Measurements from ENCODE around the gene TBL1XR1.
"Not testable (repeated sequence)": the region's sequence is repeated elsewhere in the genome, so short reads cannot be mapped to it uniquely, and the experiment has no call there.

Gene TBL1XR1

DNA sequence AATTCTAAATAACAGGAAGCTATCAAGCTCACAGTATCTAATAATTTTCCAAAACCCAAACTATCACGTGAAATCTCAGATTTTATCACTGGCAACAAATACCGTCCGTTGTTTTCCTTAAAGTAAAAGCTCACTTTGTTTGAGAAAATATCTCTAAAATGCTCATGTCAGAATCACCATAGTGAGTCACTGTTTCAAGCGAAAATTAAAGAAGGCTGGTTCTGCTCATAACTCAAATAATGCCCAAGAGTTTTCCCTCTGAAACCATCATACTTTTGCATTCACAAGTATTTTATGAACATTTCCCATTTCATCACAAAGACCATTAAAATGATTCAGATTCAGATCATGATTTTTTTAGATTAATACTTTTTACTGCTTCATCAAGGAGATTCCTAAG lies 50.6 kb downstream of the TBL1XR1 start:
- DNase-seq (ENCODE audit: low spot score), result no peak
- ChIA-PET POLR2A (ENCODE audit: low non-redundant PET) (no interaction called here), CTCF (no interaction called here)
- TF ChIP-seq, protein P1, sequence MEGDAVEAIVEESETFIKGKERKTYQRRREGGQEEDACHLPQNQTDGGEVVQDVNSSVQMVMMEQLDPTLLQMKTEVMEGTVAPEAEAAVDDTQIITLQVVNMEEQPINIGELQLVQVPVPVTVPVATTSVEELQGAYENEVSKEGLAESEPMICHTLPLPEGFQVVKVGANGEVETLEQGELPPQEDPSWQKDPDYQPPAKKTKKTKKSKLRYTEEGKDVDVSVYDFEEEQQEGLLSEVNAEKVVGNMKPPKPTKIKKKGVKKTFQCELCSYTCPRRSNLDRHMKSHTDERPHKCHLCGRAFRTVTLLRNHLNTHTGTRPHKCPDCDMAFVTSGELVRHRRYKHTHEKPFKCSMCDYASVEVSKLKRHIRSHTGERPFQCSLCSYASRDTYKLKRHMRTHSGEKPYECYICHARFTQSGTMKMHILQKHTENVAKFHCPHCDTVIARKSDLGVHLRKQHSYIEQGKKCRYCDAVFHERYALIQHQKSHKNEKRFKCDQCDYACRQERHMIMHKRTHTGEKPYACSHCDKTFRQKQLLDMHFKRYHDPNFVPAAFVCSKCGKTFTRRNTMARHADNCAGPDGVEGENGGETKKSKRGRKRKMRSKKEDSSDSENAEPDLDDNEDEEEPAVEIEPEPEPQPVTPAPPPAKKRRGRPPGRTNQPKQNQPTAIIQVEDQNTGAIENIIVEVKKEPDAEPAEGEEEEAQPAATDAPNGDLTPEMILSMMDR (conservative IDR thresholded peaks at IDR 0.05; ENCODE audit: low read depth), result no peak
- no peak overlapping the region for H3K27ac ChIP-seq

DNA sequence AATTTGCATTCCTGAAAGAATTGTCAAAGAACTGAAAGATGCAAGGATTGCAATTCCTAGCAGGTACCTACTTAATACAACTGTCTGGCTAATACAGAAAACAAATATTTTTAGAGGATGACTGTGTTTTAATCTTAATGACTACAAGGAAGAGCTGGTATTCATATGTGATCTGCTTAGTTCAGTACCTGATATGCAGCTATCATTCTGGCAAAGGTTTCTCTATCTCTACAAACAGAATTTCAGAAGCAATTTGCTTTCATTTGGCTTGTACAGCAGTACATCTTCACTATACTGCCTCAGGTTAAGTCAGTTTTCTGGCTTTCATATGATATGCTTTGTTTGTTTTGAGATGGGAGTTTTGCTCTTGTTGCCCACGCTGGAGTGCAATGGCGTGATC lies 51.3 kb downstream of the TBL1XR1 start:
- CTCF ChIA-PET, result no interaction called here
- TF ChIP-seq, protein P1 (conservative IDR thresholded peaks at IDR 0.05; ENCODE audit: low read depth), result no peak
- no peak for DNase-seq (ENCODE audit: low spot score)
- H3K27ac ChIP-seq, result no peak overlapping the region
- POLR2A ChIA-PET (ENCODE audit: low non-redundant PET), result no interaction called here

DNA sequence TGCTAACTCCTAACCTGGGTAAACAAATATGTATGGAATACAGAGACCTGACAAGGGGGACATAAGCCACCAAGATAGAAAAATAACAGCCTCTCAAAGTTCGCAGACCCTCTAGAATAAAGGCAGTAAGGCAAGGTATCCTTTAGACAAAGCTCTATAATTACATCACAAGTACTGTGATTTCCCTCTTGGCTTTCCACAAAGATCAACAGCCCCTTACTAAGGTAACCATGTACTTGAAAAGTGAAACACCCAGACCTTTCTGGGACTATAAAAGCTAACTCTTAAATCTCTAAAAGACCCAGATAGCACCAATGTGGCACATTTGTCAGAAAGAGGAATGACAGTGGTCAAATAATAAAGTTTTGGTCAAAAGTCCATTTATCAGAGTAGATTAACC lies 51.9 kb downstream of the TBL1XR1 start:
- H3K27ac ChIP-seq, result no peak overlapping the region
- TF ChIP-seq, protein P1 (conservative IDR thresholded peaks at IDR 0.05; ENCODE audit: low read depth), result no peak
- ChIA-PET POLR2A (ENCODE audit: low non-redundant PET) (no interaction called here), CTCF (interaction anchor here (0.6 kb wide), 1 partner anchor 38 kb away, joined by 3 read pairs; no protein-coding TSS in a partner anchor)
- no peak for DNase-seq (ENCODE audit: low spot score)

DNA sequence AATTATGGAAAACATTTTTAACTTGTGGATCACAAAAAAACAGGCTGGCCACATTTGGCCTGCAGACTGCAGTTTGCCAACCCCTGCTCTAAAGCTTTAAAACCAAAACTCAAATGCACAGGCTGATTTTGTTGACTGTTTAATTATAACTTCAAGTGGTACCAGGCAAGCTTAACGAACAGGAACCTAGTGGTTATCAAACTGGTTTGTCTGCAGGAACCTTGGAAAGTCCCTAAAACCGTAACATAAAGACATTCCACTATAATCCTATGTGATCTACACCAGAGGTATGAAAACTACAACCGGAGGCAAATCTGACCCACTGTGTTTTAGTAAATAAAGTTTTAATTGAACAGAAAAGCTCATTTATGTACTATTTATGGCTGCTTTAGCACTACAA lies 52.4 kb downstream of the TBL1XR1 start:
- TF ChIP-seq, protein P1 (conservative IDR thresholded peaks at IDR 0.05; ENCODE audit: low read depth), result no peak
- POLR2A ChIA-PET (ENCODE audit: low non-redundant PET), result no interaction called here
- peak; percentile 13 for DNase-seq (ENCODE audit: low spot score)
- H3K27ac ChIP-seq, result no peak overlapping the region
- CTCF ChIA-PET, result interaction anchor here (0.6 kb wide), 1 partner anchor 37 kb away, joined by 3 read pairs; no protein-coding TSS in a partner anchor

DNA sequence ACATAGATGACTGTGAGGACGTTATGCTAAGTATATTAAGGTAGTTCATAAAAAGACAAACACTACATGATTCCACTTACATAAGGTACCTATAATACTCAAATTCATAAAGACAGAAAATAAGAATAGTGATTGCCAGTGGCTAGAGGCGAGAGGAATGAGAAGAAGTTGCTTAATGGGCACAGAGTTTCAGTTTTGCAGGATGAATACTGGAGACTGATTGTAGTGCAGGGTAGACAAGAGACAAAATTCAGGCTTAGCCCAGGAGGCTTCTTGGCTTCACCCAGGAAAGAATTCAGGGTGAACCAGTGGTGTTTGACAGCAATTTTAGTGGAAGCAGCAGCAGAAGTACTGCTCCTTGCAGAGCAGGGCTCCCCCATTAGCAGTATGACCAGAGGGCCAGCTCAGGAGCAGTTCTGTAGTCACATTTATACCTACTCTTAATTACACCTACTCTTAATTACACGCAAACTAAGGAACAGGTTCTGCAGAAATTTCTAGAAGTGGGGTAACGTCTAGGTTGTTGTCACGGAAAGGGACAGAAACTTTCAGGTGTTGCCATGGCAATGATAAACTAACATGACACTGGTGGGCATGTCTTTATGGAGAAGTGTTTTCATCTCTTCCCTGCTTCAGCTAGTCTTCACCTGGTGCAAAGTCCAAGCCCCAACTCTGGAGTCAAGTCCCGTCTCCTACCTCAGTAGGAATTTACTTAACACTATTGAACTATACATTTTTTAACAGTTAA lies 55.2 kb downstream of the TBL1XR1 start:
- no peak overlapping the region for H3K27ac ChIP-seq
- ChIA-PET CTCF (no interaction called here), POLR2A (ENCODE audit: low non-redundant PET) (no interaction called here)
- TF ChIP-seq, protein P1 (conservative IDR thresholded peaks at IDR 0.05; ENCODE audit: low read depth), result no peak
- DNase-seq (ENCODE audit: low spot score), result no peak

DNA sequence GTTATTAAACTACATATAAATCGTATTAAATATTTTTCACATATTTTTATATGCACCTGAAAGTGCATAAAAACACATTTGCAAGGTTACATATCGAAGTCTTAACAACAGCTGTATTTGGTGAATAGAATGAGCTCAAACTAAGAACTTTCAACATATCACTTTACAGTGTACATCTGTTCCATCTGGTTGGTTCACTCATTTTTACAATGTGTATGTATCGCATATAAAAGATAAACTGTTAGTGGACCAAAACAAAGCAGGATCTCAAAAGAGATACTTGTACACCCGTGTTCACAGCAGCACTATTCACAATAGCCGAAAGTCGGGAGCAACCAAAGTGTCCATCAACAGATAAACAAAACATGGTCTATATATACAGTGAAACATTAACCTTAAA lies 55.8 kb downstream of the TBL1XR1 start:
- ChIA-PET POLR2A (ENCODE audit: low non-redundant PET) (no interaction called here), CTCF (no interaction called here)
- no peak for DNase-seq (ENCODE audit: low spot score)
- H3K27ac ChIP-seq, result no peak overlapping the region
- TF ChIP-seq, protein P1 (conservative IDR thresholded peaks at IDR 0.05; ENCODE audit: low read depth), result no peak

DNA sequence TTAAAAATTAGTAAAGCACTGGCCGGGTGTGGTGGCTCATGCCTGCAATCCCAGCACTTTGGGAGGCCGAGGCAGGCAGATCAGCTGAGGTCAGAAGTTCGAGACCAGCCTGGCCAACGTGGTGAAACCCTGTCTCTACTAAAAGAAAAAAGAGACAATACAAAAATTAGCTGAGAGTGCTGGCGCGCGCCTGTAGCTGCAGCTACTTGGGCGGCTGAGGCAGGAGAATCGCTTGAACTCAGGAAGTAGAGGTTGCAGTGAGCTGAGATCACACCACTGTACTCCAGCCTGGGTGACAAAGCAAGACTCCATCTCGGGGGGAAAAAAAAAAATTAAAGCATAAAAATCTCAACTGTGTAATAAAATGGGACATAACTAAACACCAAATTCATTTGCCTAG lies 58.1 kb downstream of the TBL1XR1 start:
- CTCF ChIA-PET; H3K27ac ChIP-seq; POLR2A ChIA-PET (ENCODE audit: low non-redundant PET); DNase-seq (ENCODE audit: low spot score): not testable (repeated sequence)
